NCI-H1048 (cell line): ENCODE measurements around the gene UROC1.
"Not testable (repeated sequence)": the region's sequence is repeated elsewhere in the genome, so short reads cannot be mapped to it uniquely, and the experiment has no call there.

Source experiments
- DNase-seq: peaks from one replicate; lab custom pipeline; 2025; lab: John Stamatoyannopoulos, UW

UROC1 gene

DNA sequence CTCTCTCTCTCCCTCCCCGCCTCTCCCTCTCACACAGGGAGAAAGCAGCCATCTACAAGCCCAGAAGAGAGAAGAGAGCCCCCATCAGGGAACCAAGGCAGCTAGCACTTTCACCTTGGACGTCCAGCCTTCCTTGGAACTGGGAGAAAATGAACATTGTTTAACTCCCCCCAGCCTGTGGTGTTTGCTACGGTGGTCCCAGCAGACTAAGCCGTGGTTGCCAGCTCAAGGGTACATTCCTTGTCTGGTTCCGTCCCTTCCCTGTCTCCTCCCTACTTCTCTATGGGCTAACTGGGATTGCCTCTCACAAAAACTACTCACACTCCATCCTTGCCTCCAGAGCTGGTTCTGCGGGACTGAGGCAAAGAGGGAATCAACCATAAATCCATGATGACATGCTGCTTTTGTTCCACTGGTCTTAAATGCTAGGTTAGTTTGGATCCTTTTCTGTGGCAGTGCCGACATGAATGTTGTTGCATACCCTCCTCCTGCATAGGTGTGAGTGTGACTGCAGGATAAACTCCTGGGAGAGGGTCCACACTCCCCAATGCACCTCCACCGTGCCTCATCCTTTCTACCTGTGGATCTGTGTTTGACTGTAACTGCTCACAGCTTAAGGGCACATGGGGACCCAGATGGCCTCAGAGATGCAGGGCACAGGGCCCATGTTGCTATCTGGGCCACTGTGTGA is 29.1 kb upstream of the UROC1 start:
- no peak for DNase-seq

DNA sequence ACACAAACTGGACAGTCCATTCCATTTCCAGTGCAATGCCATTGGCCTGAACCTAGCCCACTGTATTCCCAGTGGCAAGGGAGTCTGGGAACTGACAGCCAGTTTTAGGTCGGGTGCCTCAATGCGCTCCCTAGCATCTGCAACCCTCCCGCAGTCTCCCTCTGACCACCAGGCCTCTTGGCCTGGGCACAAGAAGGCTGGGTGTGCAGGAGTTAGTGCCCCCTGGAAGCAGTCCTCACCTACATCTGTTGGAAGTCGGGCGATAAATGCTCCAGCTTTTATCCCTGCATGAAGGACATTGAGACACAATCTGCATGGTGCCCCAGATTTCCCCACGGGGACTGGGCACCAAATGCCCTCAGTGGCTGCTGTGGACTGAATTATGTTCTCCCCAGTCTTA is 28.4 kb upstream of the UROC1 start:
- DNase-seq = no peak

DNA sequence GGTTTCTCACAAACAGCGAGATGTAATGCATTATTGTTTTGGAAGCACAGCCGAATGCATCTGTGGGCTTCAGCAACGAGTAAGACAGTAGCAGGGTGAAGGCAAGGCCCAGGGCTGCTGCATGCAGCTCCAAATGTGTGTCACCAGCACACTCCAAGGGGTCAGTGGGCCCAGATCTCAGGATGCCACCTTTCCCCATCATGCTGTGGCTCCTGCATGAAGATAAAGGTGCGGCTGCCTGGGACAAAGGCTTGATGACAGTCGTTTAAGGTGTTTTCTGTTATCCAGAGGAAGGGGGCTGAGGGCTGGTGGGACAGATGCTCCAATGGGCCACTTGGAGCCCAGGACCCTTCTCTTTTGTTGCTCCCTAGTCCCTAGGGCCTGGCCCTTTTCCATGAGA is 28.0 kb upstream of the UROC1 start:
- no peak for DNase-seq

DNA sequence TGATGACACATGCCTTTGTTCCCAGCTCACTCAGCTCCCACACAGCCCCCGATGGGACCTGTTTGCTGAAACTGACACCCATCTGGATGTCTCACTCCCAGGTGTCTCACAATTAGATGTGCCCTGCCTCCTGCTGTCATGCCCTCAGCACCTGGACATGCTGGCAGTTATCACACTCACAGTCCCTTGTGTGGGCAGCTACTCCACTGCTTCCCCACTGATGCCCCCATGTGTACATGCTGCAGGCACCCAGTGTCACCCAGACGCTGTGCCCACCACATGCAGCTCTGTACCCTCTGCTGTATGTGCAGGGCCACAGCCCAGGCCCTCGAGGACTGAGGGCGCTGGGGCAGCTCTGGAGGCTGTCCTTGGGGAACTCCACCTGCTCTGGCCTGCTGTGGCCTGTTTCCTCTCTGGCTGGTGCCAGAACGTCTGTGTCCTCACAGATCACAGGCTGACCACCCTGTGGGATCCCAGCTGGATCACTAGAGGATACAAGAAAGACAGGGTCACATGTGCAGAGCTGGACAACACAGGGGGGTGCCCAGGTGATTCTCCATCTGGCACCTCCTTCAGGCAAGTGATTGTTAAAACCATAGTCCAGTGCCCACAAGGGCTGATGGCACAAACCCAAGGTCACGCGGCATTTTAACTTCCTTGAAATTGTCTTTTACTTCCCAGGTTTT is 27.2 kb upstream of the UROC1 start:
- DNase-seq = no peak

DNA sequence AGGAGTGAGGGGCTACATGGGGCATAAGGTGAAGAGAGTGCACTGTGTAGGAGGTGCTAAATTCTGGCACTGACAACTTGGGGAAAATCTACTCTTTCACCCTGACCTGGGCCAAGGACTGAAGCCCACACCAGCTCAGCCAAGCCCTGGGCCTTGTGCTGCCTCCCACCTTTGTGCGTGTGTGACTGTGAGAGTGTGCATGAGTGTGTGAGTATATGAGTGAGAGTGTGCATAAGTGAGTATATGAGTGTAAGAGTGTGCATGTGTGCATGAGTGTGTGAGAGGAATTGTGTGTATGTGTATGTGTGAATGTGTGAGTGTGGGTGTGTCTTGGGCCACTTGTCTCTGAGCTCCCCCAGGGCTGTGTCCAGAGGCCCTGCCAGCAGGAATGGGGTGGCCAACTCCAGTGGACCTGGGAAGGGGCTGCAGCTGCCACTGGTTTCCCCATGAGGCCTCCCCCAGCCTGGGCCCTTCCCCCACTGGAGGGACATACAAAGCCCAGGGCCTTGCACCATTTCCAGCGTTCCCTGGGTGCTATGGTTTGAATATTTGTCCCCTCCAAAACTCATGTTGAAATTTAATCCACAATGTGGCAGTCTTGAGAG is 26.0 kb upstream of the UROC1 start:
- no peak for DNase-seq

DNA sequence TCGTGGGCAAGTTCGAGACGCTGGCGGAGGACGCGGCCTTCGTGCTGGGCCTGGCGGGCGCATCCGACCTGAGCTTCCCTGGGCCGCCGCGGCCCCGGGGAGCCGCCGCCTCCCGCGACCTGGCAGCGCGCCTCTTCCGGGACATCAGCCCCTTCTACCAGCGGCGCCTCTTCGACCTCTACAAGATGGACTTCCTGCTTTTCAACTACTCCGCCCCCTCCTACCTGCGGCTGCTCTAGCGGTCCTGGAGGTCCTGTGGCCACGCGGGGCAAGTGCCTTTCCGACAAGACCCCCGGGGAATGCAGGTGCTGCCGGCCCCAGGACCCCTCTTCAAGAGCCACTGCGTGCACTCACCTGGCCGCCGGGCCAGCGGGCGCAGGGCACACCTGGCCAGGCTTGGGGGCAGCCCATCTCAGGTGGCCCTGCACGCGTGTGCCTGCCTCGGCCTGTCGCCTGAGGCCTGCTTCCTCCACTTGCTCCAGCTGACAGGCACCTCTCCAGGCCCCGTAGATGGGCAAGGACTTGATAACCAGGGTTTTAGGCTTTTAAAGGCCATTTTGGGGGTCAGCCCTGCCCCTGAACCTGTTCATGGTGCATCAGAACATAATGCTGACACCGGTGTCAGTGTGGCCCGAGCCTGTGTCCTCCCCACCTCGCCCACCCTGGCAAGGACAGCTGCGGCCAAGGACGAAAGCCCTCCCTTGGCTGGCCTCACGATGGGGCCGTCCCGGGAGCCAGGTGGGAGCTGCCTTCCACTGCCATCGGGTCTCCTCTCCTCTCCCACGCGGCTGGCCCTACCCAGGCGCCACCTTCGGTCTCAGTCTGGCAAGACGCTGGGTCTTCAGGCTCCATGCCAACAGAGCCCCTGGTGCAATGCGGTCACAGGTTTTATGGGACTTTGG is 25.0 kb upstream of the UROC1 start:
- no peak for DNase-seq

DNA sequence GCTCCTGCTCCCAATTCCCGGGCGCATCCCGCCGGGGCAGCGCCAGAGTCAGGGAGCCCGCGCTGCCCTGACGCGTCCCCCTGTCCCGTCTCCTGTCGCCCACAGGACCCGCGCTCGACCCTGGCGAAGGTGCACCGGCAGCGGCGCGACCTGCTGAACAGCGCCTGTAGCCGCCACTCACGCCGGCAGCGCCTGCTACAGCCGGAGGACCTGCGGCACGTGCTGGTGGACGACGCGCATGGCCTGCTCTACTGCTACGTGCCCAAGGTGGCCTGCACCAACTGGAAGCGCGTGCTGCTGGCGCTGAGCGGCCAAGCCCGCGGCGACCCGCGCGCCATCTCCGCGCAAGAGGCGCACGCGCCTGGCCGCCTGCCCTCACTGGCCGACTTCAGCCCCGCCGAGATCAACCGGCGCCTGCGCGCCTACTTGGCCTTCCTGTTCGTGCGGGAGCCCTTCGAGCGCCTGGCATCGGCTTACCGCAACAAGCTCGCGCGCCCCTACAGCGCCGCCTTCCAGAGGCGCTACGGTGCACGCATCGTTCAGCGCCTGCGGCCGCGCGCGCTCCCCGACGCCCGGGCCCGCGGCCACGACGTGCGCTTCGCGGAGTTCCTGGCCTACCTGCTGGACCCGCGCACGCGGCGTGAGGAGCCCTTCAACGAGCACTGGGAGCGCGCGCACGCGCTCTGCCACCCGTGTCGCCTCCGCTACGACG is 24.2 kb upstream of the UROC1 start:
- DNase-seq = no peak

DNA sequence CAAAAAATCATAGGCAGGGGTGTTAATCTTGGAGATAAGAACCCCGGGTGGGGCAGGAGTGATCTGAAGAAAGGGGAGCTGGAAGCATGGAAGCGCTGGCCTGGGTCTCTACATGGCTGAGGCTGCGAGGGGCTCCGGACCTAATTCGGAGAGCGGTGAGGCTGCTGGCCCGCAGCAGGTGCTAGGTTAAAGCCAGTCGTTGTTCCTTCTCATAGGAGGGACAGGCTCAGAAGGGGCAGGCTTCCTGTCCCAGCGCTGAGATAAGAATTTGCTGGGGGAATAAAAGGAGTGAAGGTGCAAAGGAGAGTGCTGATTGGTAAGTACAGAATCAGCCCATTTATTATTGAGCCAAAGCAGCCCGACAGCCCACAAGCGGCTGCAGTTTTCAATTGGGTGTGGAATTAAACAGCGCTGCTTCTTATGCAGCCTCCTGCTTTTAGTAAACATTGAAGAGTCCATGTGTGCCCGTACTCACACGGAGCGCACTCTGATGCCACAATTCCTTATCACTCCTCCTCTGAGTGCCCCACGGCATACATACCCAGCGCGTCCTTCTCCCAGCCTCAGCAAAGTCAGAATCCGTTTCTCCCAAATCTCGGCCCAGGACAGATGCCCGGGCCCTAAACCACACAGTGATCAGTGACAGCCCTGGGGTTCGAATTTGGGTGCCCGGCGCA is 23.5 kb upstream of the UROC1 start:
- no peak for DNase-seq

DNA sequence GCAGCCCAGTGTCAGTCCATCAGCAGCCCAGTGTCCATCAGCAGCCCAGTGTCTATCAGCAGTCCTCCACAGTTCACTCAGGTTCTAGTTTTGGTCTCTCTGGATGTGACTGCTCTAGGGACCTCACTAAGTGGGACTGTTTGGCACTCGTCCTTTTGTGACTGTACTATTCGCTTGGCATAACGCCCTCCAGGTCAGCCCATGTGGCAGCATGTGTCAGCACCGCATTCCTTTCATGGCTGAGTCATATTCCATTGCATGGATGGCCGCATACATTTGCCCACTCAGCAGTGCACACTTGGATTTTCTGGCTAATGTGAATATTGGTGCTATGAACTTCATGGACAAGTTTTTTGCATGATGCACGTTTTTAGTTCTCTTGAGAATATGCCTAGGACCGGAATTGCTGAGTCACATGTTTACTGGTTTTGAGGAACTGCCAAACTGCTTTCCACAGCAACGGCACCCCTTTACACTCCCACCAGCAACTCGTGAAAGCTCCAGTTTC is 22.8 kb upstream of the UROC1 start:
- no peak for DNase-seq

DNA sequence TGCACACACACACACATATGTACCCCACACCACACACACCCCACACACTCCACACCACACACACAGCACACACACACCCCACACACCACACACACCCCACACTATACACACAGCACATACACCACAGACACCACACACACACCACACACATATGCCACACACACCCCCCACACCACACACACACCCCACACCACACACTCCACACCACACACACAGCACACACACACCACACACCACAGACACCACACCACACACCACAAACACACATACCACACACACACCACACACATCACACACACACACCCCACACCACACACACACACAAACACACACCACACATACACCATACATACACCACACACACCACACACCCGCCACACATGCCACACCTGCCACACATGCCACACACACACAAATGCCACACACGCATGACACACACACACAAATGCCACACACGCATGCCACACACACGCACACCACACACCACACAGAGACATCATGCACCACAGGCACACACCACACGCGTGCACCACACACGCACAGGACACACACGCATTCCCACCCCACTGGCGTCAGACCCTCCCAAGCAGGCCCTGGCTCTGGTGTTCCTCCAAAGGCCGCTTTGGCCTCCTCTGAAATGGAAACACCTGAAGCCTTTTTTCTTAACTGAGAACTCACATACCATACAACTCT is 22.1 kb upstream of the UROC1 start:
- DNase-seq = no peak

DNA sequence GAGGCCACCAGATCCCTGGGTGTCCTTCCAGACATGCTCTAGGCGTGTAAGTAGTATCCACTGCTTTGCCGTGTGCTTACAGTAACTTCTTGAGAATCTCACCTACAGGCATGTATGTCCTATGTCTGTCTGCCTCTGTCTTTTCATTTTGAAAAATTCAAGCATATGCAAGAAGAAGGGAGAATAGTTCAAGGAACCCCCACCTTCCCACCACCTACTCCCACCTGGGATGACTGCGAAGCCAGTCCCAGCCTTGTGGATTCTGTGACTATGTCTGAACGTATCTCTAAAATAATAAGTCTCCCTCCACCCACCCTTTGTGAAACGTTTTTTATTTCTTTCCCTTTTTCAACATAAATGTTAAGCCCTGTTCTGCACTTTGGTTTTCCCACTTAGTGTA is 21.4 kb upstream of the UROC1 start:
- DNase-seq = no peak

DNA sequence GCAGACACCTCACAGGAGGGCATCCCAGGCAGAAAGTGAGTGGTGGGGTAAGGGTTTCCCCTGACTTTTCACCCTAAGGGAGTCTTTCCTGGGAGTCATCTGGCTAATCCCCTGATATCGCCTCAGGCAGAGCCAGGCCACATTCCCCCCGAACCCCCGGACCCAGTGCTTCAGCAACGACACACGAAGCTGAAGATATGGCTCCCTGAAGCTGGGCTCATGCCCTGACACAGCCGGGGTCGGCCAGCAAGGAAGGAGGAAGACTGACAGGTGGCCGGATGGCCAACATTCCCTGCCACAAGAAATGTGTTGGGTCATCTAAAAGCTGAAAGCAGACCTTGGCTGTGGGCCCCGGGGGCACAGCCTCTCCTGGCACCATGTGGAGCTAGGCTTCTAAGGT is 20.7 kb upstream of the UROC1 start:
- DNase-seq = no peak

DNA sequence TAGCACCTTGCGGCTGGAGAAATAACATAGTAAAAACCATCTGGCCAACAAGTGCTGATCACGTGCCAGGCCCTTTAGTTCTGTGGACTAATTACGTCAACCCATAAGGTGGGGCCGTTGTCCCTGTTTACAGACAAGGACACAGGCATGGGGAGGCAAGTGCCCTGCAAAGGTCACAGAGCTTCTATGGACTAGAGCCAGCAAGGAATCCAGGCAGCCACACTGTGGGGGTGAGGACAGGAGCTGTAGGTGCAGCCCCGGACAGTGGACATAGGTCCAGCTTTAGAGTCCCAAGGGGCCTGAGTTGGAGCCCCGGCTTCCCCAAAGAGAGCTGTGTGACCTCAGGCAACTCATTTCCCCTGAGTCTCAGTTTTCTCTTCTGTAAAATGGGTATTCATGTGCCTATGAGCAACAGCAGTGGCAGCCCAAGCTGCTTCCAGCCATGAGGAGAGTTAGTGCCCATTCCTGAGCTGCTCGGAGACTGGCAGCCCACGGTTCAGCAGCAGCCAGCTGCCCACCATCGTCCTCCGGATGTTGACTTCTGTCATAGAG is 20.2 kb upstream of the UROC1 start:
- no peak for DNase-seq

DNA sequence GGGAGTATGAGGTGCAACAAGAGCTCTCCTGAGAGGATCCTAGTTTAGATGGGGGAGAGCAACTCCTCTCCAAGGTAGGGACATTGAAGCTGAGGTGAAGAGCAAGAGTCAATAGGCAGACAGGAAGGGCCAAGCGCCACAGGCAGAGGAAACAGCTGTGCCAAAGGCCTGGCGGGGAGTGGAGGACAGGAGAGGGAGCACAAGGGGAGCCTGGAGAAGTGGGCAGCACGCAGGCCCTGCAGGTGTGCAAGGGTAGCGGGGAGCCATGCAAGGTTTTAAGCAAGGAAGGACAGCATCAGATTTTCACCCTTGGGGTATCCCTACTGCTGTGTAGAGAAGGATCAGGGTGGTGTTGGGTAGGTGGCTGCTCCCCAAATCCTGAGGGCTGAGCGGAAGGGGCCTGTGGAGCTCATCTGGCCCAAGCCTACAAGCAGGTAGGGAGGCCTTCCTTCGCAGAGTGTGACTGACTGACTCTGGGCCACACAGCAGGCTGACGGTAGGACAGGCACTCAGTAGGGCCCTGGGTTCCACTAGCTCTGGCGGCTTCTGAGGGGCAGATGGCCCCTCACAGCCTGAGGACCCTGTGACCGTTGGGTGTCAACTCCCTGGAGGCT is 19.6 kb upstream of the UROC1 start:
- no peak for DNase-seq

DNA sequence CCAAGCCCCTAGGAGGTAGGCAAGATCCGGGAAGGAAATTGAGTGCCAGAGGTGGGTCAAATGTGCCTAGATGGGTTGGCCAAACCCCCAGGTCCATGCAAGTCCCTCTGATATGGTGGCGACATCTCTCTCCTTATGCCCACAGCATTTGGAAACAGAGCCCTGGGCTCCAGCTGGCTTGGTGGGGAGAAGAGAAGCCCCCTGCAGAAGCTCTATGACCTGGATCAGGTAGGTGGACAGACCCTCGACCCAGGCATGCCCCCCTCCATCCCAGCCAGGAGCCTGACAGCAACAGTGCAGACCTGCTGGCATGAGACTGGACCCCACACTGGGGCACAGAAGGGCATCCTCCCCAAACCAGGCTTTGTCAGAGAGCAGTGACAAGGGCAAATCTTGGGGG is 18.6 kb upstream of the UROC1 start:
- DNase-seq = no peak

DNA sequence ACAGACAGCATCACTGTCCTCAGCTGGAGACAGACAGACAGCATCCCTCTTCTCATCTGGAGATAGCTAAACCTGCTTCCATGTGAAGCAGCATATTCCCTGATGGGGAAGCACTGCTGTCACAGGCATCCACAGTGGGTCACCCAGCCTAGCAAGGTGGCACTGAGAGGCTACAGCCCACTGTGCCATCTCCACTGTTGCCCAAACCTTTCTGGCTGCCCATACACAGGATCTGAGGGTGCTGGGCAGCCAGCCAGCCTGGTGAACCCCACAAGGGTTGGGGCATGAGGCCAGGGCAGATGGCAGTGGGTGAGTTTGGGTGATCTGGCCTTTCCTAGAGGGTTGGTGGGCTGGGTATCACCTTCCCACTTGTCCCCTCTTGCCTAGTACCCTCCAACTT is 18.1 kb upstream of the UROC1 start:
- no peak for DNase-seq

DNA sequence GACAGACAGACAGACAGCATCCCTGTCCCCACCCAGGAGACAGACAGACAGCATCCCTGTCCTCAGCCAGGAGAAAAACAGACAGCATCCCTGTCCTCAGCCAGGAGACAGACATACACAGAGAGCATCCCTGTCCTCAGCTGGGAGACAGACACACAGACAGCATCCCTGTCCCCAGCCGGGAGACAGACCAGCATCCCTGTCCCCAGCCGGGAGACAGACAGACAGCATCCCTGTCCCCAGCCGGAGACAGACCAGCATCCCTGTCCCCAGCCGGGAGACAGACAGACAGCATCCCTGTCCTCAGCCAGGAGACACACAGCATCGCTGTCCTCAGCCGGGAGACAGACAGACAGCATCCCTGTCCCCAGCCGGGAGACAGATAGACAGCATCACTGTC is 17.1 kb upstream of the UROC1 start:
- not testable (repeated sequence) for DNase-seq

DNA sequence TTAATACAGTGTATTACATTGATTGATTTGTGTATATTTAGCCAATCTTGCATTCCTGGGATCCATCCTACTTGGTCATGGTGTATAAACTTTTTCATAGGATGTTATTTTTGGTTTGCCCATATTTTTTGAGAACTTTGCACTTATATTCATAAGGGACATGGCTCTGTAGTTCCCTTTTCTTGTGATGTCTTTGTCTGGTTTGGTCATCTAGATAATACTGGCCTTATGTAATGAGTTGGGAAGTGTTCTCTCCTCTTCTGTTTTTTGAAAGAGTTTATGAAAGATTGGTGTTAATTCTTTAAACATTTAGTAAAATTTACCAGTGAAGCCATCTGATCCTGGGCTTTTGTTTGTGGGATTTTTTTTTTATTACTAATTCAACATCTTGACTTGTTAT is 15.9 kb upstream of the UROC1 start:
- no peak for DNase-seq

DNA sequence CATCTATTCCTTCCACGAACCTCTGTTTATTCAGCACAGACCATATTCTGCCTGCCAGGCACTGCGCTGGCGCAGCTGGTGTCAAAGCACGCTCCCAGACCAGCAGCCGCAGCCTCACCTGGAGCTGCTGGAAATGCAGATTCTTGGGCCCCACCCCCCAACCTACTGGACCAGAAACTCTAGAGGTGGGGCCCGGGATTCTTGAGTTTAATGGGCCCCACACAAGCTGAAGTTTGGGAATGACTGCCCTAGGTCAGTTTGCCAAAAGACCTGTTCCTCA is 13.4 kb upstream of the UROC1 start:
- no peak for DNase-seq
